ENCODE results near the gene C11orf16.
"Not testable (repeated sequence)": the region's sequence is repeated elsewhere in the genome, so short reads cannot be mapped to it uniquely, and the experiment has no call there.

The C11orf16 gene

GRCh38 chr11:8935789-8936188 is 3.0 kb upstream of the C11orf16 start:
- DNase-seq (ENCODE audit: low spot score), result not testable (repeated sequence)

- DNase-seq (ENCODE audit: low spot score), result no peak
Measured at GRCh38 chr11:8934742-8935488, 2.2 kb upstream of the C11orf16 start.

DNA sequence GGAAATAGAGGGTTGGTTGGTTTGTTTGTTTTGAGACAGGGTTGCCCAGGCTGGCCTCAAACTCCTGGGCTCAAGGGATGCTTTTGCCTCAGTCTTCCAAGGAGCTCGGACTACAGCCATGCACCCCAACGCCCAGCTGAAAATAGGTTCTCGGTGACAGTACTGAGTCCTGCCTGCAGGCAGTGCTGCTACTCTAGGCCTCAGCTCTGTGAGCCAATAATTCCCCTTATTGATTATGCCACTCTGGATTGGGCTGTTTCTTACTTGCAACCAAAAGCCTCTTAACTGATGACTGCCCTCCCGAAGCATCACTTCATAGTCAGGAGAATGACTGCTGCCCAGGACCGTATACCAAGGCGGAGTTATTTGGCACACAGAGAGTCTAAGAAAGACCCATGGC is 1.2 kb upstream of the C11orf16 start:
- no peak for DNase-seq (ENCODE audit: low spot score)

GRCh38 chr11:8930456-8931175 is 2.1 kb downstream of the C11orf16 start:
- no peak for DNase-seq (ENCODE audit: low spot score)

- DNase-seq (ENCODE audit: low spot score), result no peak
Measured at GRCh38 chr11:8928981-8929615, 3.6 kb downstream of the C11orf16 start.

- no peak for DNase-seq (ENCODE audit: low spot score)
Measured at GRCh38 chr11:8928205-8928604, 4.5 kb downstream of the C11orf16 start.

DNA sequence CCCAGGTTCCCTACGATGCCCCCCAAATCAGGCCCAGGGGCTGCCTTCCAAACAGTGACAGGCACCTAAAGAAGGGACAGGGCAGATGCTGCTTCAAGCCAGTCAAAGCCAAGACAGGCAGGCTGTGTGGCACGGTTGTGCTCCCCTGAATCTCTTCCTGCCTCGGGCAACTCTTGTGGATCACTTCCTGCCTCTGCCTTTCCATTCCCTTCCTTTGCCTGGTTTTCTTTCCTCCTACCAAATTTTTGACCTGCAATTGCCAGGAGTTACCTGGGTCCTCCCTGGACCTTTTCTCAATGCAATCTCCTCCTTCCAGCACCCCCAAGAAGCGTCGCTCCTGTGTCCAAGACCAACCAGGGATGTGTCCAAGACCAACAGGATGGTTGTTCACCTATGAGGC is 5.5 kb downstream of the C11orf16 start:
- DNase-seq (ENCODE audit: low spot score), result no peak

- DNase-seq (ENCODE audit: low spot score), result no peak
Measured at GRCh38 chr11:8926236-8926635, 6.5 kb downstream of the C11orf16 start.

- no peak for DNase-seq (ENCODE audit: low spot score)
Measured at GRCh38 chr11:8925711-8926110, 7.0 kb downstream of the C11orf16 start.

GRCh38 chr11:8922691-8923090 is 10.1 kb downstream of the C11orf16 start:
- DNase-seq (ENCODE audit: low spot score), result no peak

DNA sequence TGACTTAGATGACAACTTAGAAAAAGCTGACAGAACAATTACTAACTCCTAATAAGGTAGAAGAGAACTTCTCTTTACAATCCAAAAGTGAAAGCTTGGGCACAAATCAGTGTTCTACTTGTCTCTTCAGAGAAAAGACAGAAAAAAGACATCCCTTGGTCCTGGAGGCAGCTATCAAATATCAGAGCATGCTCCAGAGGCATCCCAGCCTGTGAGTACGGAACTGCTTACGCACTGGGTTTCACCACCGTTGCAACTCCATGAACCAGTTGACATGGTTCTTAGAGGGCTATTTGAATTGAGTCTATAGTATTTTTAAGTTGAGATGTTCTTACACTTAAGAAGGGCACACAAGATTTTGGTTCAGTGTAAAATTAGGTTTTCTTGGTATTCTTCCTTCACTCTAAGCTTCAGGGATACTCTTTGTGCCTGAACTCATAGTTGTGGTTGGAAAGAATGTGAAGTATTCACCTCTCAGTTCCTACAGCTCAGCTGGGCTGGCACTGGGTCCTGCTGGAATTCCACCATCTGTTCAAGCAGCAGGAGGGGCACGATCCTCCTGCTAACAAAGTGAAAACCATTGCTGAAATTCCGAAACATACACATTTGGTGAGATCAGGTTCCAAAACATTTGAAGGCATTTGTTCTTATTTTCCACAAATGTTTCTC is 15.5 kb downstream of the C11orf16 start:
- DNase-seq (ENCODE audit: low spot score), result no peak

DNA sequence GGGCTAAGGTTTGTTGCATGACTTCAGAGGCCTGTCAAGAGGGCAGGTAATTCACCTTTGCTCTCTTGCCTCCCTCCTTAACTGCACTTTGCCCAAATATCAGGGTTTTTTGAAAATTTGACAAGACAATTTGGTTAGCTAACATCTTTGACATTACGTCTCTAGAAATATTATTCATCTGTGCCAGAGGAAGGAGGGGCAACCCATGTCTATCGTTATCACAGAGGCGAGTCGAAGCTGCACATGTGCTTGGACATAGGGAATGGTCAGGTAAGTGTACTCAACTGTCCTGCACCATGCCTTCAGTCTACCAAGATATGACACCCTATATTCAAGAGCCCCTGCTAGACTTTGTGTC is 18.1 kb downstream of the C11orf16 start:
- DNase-seq (ENCODE audit: low spot score), result no peak

- DNase-seq (ENCODE audit: low spot score), result peak; percentile 54
Measured at GRCh38 chr11:8913961-8914660, 18.6 kb downstream of the C11orf16 start.

DNA sequence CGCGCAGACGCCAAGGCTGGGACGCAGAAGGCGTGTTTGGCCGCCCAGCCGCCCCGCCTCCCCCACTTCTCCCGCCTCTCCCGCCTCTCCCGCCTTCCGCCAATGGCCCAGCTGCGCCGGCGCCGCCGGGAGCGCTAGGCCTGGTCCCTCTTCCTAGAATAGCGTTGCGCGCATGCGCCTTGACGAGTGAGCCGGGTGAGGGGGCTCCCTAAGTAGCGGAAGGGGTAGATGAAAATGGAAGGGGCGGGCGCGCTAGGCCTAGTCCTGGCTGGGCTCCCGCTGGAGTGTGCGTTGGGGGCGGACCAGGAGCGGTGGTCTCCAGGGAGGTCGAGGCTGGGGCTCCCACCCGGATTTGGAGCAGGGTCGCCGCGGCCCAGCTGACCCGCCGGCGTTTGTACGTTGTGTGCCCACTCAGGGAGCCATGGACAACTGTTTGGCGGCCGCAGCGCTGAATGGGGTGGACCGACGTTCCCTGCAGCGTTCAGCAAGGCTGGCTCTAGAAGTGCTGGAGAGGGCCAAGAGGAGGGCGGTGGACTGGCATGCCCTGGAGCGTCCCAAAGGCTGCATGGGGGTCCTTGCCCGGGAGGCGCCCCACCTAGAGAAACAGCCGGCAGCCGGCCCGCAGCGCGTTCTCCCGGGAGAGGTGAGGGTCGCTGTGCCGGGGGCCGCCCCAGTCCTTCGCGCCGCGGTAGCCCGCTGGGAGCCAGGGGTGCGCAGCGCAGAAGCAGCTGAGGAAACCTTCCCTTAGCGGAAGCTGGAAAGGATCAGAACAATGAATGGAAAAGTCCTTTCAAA is 21.5 kb downstream of the C11orf16 start, which contains the start of gene AKIP1:
Gene AKIP1, plus strand, starts transcription at position 161 of the 795 bp plus-strand sequence. Its CDS starts 261 bp downstream, at position 422.
- peak; percentile 99 for DNase-seq (ENCODE audit: low spot score)

GRCh38 chr11:8910649-8911026 is 22.1 kb downstream of the C11orf16 start:
- DNase-seq (ENCODE audit: low spot score), result peak; percentile 26

- DNase-seq (ENCODE audit: low spot score), result no peak
Measured at GRCh38 chr11:8908099-8908498, 24.6 kb downstream of the C11orf16 start.

DNA sequence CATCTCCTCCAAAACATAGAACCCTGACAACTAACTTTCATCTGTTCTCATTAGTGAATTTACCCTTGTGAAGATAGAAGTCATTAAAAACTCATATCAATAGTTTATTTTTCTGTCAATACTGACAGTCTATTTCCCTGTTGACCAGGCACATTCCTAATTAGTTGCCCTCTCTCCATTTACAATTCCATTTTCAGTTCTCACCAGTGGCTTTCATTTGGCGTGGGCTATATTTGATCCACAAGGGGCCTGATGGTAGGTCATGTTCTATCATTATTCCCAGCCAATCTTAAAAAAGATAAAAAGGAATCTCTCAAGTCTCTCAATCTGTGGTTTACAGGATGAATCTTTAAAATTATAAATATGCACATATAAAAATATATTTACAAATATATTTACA is 25.6 kb downstream of the C11orf16 start:
- no peak for DNase-seq (ENCODE audit: low spot score)

GRCh38 chr11:8905528-8906165 is 27.1 kb downstream of the C11orf16 start:
- DNase-seq (ENCODE audit: low spot score), result no peak

- DNase-seq (ENCODE audit: low spot score), result no peak
Measured at GRCh38 chr11:8899119-8899753, 33.5 kb downstream of the C11orf16 start.

GRCh38 chr11:8891185-8891584 is 41.6 kb downstream of the C11orf16 start:
- DNase-seq (ENCODE audit: low spot score), result not testable (repeated sequence)

All from SK-N-DZ (cell line).